Measurements from ENCODE around the gene ANKS1B.
"Not testable (repeated sequence)": the region's sequence is repeated elsewhere in the genome, so short reads cannot be mapped to it uniquely, and the experiment has no call there.

GRCh38 chr12:98755855-98756254, 1228.9 kb downstream of the ANKS1B start:
- not testable (repeated sequence) for TF ChIP-seq CTCF, POLR2A (IDR thresholded peaks at IDR 0.05)
